Effector CD8-positive, alpha-beta T cell (primary cell): Measurements from ENCODE around the gene CYP27C1.
"Not testable (repeated sequence)": the region's sequence is repeated elsewhere in the genome, so short reads cannot be mapped to it uniquely, and the experiment has no call there.

ENCODE experiments used
- DNase-seq: peaks from one replicate; lab custom pipeline; 2025; lab: John Stamatoyannopoulos, UW

CYP27C1 gene

GRCh38 chr2:127224135-127224534 lies 4.0 kb upstream of the CYP27C1 start:
- not testable (repeated sequence) for DNase-seq

GRCh38 chr2:127220768-127221527 lies 849 bp upstream of the CYP27C1 start:
- no peak for DNase-seq

GRCh38 chr2:127219171-127220070 lies 678 bp downstream of the CYP27C1 start:
- DNase-seq, result no peak

- no peak for DNase-seq
Measured at GRCh38 chr2:127218812-127219170, 1.3 kb downstream of the CYP27C1 start.

- no peak for DNase-seq
Measured at GRCh38 chr2:127217470-127218325, 2.4 kb downstream of the CYP27C1 start.

GRCh38 chr2:127216593-127216992 lies 3.5 kb downstream of the CYP27C1 start:
- DNase-seq, result no peak

GRCh38 chr2:127216095-127216494 lies 4.0 kb downstream of the CYP27C1 start:
- no peak for DNase-seq

GRCh38 chr2:127214201-127214600 lies 5.9 kb downstream of the CYP27C1 start:
- not testable (repeated sequence) for DNase-seq

GRCh38 chr2:127208313-127208712 lies 11.8 kb downstream of the CYP27C1 start:
- DNase-seq, result no peak

- no peak for DNase-seq
Measured at GRCh38 chr2:127205218-127206125, 14.6 kb downstream of the CYP27C1 start.

- no peak for DNase-seq
Measured at GRCh38 chr2:127201452-127201851, 18.6 kb downstream of the CYP27C1 start.

- no peak for DNase-seq
Measured at GRCh38 chr2:127200962-127201361, 19.1 kb downstream of the CYP27C1 start.

- DNase-seq, result no peak
Measured at GRCh38 chr2:127199223-127199622, 20.9 kb downstream of the CYP27C1 start.

GRCh38 chr2:127197475-127198385 lies 22.4 kb downstream of the CYP27C1 start:
- peak; percentile 8 for DNase-seq

- no peak for DNase-seq
Measured at GRCh38 chr2:127196998-127197397, 23.1 kb downstream of the CYP27C1 start.

- DNase-seq, result no peak
Measured at GRCh38 chr2:127196549-127196948, 23.6 kb downstream of the CYP27C1 start.

GRCh38 chr2:127195140-127196074 lies 24.7 kb downstream of the CYP27C1 start:
- DNase-seq, result no peak

GRCh38 chr2:127194447-127194846 lies 25.7 kb downstream of the CYP27C1 start:
- no peak for DNase-seq

GRCh38 chr2:127193967-127194280 lies 26.2 kb downstream of the CYP27C1 start:
- no peak for DNase-seq
